HG03520 (cell line): ENCODE data around the gene PDIA4.
A peak's percentile ranks its signal among the peaks of the same experiment; 100 is the strongest.
"Not testable (repeated sequence)": the region's sequence is repeated elsewhere in the genome, so short reads cannot be mapped to it uniquely, and the experiment has no call there.

ENCODE experiments used
- ATAC-seq: cut with Tn5 transposase; IDR thresholded peaks from one replicate; pipeline ENCODE4 v1.9.1; 2021; ENCODE audit warnings: mild to moderate bottlenecking, moderate library complexity; ENCODE audit not compliant: unreplicated experiment

The PDIA4 gene

GRCh38 chr7:149038641-149039040 lies 10.3 kb upstream of the PDIA4 start:
- not testable (repeated sequence) for ATAC-seq

GRCh38 chr7:149036676-149037075 lies 8.4 kb upstream of the PDIA4 start:
- no peak for ATAC-seq

GRCh38 chr7:149031353-149031910 lies 3.1 kb upstream of the PDIA4 start:
- no peak for ATAC-seq

GRCh38 chr7:149030439-149030838 lies 2.1 kb upstream of the PDIA4 start:
- ATAC-seq = not testable (repeated sequence)

GRCh38 chr7:149027611-149028345 lies 527 bp downstream of the PDIA4 start:
- ATAC-seq = no peak

- ATAC-seq = no peak
These were observed 1.2 kb downstream of the PDIA4 start for GRCh38 chr7:149027055-149027454.

GRCh38 chr7:149023662-149024061 lies 4.6 kb downstream of the PDIA4 start:
- no peak for ATAC-seq

- ATAC-seq = no peak
These were observed 5.4 kb downstream of the PDIA4 start for GRCh38 chr7:149022756-149023360.

- ATAC-seq = no peak
These were observed 6.6 kb downstream of the PDIA4 start for GRCh38 chr7:149021725-149022062.

GRCh38 chr7:149020483-149020882 lies 7.8 kb downstream of the PDIA4 start:
- no peak for ATAC-seq

GRCh38 chr7:149016876-149017275 lies 11.4 kb downstream of the PDIA4 start:
- no peak for ATAC-seq

- no peak for ATAC-seq
These were observed 14.0 kb downstream of the PDIA4 start for GRCh38 chr7:149014309-149014708.

GRCh38 chr7:149013876-149014275 lies 14.4 kb downstream of the PDIA4 start:
- ATAC-seq = no peak

GRCh38 chr7:149012730-149013129 lies 15.6 kb downstream of the PDIA4 start:
- not testable (repeated sequence) for ATAC-seq

- ATAC-seq = no peak
These were observed 16.8 kb downstream of the PDIA4 start for GRCh38 chr7:149011491-149011890.

- no peak for ATAC-seq
These were observed 17.9 kb downstream of the PDIA4 start for GRCh38 chr7:149010451-149010850.

GRCh38 chr7:149009527-149009926 lies 18.8 kb downstream of the PDIA4 start:
- ATAC-seq = no peak

- ATAC-seq = no peak
These were observed 20.7 kb downstream of the PDIA4 start for GRCh38 chr7:149007611-149008010.

GRCh38 chr7:149007146-149007545 lies 21.2 kb downstream of the PDIA4 start:
- no peak for ATAC-seq

GRCh38 chr7:149006345-149006725 lies 22.0 kb downstream of the PDIA4 start:
- peak; percentile 9 for ATAC-seq

GRCh38 chr7:149005427-149006344 lies 22.6 kb downstream of the PDIA4 start:
- ATAC-seq = peak; percentile 66
